ENCODE data around the gene RAB33A. TPM values are rescaled to one million over a fixed set of nuclear protein-coding genes. Genes with fewer than 3 reads are reported as not detected.
"Not testable (repeated sequence)": the region's sequence is repeated elsewhere in the genome, so short reads cannot be mapped to it uniquely, and the experiment has no call there.

The RAB33A gene
- total and polyA plus RNA-seq, 2 donors (not counting 3 experiments of a cell fraction or from before 2014, with no cell fraction given), result 0.91 to 1.6 TPM

DNA sequence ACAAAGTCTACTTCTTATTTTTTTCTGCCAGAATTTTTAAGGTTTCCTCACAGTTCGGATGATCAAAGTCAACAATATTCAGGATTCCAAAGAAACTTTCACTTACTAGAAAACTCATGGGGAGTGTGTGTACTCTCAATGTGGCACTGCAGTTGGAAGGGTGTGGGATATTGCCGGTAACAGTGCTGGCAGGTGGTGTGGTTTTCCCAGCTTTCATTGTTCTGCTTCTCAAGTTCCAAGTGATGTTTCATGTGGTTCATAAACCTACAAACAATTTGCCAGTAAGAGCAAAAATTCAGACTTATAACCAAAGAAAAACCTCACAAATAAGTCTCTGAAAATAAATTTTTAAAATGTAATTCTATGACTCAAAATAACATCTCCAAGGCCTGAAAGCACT is 57.1 kb downstream of the RAB33A start:
- POLR2A ChIA-PET, result no interaction called here
- dilution Hi-C loops (cut with MboI; ENCODE audit: extremely low pct_ligation_motif_present, low sequenced_read_pairs), result no loop called here

DNA sequence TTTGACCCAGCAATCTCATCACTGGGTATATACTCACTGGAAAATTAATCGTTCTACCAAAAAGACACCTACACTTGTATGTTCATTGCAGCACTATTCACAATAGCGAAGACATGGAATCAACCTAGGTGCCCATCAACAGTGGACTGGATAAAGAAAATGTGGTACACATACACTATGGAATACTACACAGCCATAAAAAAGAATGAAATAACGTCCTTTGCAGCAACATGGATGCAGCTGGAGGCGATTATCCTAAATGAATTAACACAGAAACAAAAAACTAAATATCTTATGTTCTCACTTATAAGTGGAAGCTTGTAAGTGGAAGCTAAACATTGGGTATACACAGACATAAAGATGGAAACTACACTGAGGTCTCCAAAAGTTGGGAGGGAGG is 59.4 kb downstream of the RAB33A start:
- FAIRE-seq, result not testable (repeated sequence)

More for the DNA sequence above, 57.1 kb downstream of the RAB33A start:
- intact Hi-C loops (cut with micrococcal nuclease), result no loop called here
- Histone ChIP-seq H3K4me3 (replicated peaks in 1 of 3; ENCODE audit: insufficient read depth in 1 of 3, low read depth in 1 of 3, low read length in 3 of 3) (no peak overlapping the region), H3K9me3 (replicated peaks; ENCODE audit: control insufficient read depth, insufficient read depth, low read length) (no peaks in the 10 kb centered on the region), H3K79me2 (ENCODE audit: control insufficient read depth, insufficient read depth, low read length) (no peaks in the 10 kb centered on the region), H3K9ac (replicated peaks; ENCODE audit: extremely low read depth, insufficient read depth, low read length) (no peak overlapping the region), H3K27ac (ENCODE audit: insufficient read depth, low read depth, low read length) (no peak overlapping the region), H2AFZ (ENCODE audit: low read depth, low read length) (no peak overlapping the region), H3K27me3 (ENCODE audit: control insufficient read depth in 2 of 2, insufficient read depth in 2 of 2, low read length in 2 of 2) (no peaks in the 10 kb centered on the region), H3K4me1 (ENCODE audit: control insufficient read depth, extremely low read depth, insufficient read depth, low read length) (no peaks in the 10 kb centered on the region), H3K9me1 (replicated peaks; ENCODE audit: control insufficient read depth, extremely low read depth, insufficient read depth, low read length) (no peaks in the 10 kb centered on the region), H3K36me3 (ENCODE audit: control insufficient read depth in 2 of 2, extremely low read depth in 1 of 2, insufficient read depth in 2 of 2, low read length in 2 of 2) (no peaks in the 10 kb centered on the region), H4K20me1 (replicated peaks; ENCODE audit: control insufficient read depth, extremely low read depth, insufficient read depth, low read length) (no peaks in the 10 kb centered on the region), H3K4me2 (ENCODE audit: insufficient read depth, low read length) (no peak overlapping the region)
- no peak for FAIRE-seq
- CTCF ChIA-PET, result no interaction called here
- no TSS peak for BruUV-seq (replicated peaks)
- no peak for TF ChIP-seq GATA2 (IDR thresholded peaks at IDR 0.05; ENCODE audit: insufficient read depth, insufficient read length, low read depth, low read length)
- TF ChIP-seq, protein P1, sequence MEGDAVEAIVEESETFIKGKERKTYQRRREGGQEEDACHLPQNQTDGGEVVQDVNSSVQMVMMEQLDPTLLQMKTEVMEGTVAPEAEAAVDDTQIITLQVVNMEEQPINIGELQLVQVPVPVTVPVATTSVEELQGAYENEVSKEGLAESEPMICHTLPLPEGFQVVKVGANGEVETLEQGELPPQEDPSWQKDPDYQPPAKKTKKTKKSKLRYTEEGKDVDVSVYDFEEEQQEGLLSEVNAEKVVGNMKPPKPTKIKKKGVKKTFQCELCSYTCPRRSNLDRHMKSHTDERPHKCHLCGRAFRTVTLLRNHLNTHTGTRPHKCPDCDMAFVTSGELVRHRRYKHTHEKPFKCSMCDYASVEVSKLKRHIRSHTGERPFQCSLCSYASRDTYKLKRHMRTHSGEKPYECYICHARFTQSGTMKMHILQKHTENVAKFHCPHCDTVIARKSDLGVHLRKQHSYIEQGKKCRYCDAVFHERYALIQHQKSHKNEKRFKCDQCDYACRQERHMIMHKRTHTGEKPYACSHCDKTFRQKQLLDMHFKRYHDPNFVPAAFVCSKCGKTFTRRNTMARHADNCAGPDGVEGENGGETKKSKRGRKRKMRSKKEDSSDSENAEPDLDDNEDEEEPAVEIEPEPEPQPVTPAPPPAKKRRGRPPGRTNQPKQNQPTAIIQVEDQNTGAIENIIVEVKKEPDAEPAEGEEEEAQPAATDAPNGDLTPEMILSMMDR (IDR thresholded peaks at IDR 0.05; ENCODE audit: extremely low read depth in 1 of 2, insufficient read depth in 1 of 2, low read depth in 1 of 2, low read length in 2 of 2), result no peak
- no peak for TF ChIP-seq FOS (IDR thresholded peaks at IDR 0.05; ENCODE audit: borderline replicate concordance, insufficient read depth, low read length)
- TF ChIP-seq JUN (IDR thresholded peaks at IDR 0.05; ENCODE audit: borderline replicate concordance, insufficient read depth, insufficient read length, low read depth), result no peak
- TF ChIP-seq POLR2A (IDR thresholded peaks at IDR 0.05; ENCODE audit: low read depth, low read length), result no peak
- TF ChIP-seq, protein P2, sequence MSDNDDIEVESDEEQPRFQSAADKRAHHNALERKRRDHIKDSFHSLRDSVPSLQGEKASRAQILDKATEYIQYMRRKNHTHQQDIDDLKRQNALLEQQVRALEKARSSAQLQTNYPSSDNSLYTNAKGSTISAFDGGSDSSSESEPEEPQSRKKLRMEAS (IDR thresholded peaks at IDR 0.05; ENCODE audit: insufficient read depth, insufficient read length), result no peak
- no peak for TF ChIP-seq MYC (IDR thresholded peaks at IDR 0.05; ENCODE audit: low read depth, low read length)
- no peak for TF ChIP-seq POLR2AphosphoS5 (IDR thresholded peaks at IDR 0.05; ENCODE audit: insufficient read depth, low read depth, low read length)
- TF ChIP-seq EZH2 (IDR thresholded peaks at IDR 0.05; ENCODE audit: borderline replicate concordance, low read depth, low read length, severe bottlenecking), result no peak
- DNase-seq (ENCODE audit: low read depth, low spot score), result no peak

More for the DNA sequence above, 59.4 kb downstream of the RAB33A start:
- dilution Hi-C loops (cut with MboI; ENCODE audit: extremely low pct_ligation_motif_present, low sequenced_read_pairs); H3K27ac ChIP-seq (ENCODE audit: insufficient read depth, low read depth, low read length); DNase-seq (ENCODE audit: low read depth, low spot score); H3K36me3 ChIP-seq (ENCODE audit: control insufficient read depth in 2 of 2, extremely low read depth in 1 of 2, insufficient read depth in 2 of 2, low read length in 2 of 2); H3K9ac ChIP-seq (replicated peaks; ENCODE audit: extremely low read depth, insufficient read depth, low read length); CTCF ChIA-PET; H3K4me3 ChIP-seq (replicated peaks in 1 of 3; ENCODE audit: insufficient read depth in 1 of 3, low read depth in 1 of 3, low read length in 3 of 3); H3K4me1 ChIP-seq (ENCODE audit: control insufficient read depth, extremely low read depth, insufficient read depth, low read length); H2AFZ ChIP-seq (ENCODE audit: low read depth, low read length); BruUV-seq (replicated peaks); H3K79me2 ChIP-seq (ENCODE audit: control insufficient read depth, insufficient read depth, low read length); H3K4me2 ChIP-seq (ENCODE audit: insufficient read depth, low read length); H3K27me3 ChIP-seq (ENCODE audit: control insufficient read depth in 2 of 2, insufficient read depth in 2 of 2, low read length in 2 of 2); H3K9me3 ChIP-seq (replicated peaks; ENCODE audit: control insufficient read depth, insufficient read depth, low read length); POLR2A ChIA-PET; intact Hi-C loops (cut with micrococcal nuclease); H4K20me1 ChIP-seq (replicated peaks; ENCODE audit: control insufficient read depth, extremely low read depth, insufficient read depth, low read length); H3K9me1 ChIP-seq (replicated peaks; ENCODE audit: control insufficient read depth, extremely low read depth, insufficient read depth, low read length): not testable (repeated sequence)
